ENCODE results near the gene DAB2IP.

DNA sequence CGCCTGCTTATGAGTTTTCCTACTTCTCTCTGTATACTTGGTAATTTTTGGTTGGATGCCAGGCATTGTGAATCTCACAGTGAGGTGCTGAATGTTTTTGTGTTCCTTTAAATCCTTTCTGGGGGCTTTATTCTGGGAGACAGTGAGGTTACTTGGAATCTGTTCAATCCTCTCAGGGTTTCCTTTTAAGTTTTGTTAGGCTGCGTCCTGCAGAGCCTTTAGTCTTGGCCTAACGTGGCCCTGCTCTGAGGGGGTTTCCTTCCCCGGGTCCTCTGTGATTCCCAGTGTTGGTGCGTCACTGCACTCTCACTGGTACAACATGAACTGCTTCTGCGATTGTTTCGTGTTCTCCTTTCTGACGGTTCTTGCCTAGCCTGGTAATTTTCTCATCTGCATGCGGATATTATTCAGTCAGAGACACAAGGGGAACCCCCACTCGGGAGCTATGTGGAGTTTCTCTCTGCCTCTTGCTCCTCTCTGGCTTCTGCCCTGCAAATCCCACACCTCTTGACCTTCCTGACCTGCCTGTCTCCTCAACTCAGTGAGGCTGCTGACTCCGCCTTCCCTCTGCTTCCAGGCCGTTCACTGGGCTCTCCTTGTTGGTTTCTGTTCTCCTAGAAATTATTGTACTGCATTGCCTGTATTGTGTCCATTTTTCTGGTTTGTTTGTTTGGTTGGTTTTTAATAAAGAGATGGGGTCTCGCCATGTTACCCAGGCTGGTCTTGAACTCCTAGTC, 128.1 kb downstream of the DAB2IP start:
- TF ChIP-seq, protein P1, sequence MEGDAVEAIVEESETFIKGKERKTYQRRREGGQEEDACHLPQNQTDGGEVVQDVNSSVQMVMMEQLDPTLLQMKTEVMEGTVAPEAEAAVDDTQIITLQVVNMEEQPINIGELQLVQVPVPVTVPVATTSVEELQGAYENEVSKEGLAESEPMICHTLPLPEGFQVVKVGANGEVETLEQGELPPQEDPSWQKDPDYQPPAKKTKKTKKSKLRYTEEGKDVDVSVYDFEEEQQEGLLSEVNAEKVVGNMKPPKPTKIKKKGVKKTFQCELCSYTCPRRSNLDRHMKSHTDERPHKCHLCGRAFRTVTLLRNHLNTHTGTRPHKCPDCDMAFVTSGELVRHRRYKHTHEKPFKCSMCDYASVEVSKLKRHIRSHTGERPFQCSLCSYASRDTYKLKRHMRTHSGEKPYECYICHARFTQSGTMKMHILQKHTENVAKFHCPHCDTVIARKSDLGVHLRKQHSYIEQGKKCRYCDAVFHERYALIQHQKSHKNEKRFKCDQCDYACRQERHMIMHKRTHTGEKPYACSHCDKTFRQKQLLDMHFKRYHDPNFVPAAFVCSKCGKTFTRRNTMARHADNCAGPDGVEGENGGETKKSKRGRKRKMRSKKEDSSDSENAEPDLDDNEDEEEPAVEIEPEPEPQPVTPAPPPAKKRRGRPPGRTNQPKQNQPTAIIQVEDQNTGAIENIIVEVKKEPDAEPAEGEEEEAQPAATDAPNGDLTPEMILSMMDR (IDR thresholded peaks at IDR 0.05; ENCODE audit: insufficient read depth, low read depth, low read length) = no peak
- TF ChIP-seq EZH2 (IDR thresholded peaks at IDR 0.05; ENCODE audit: insufficient read depth, low read length) = no peak
